Neural progenitor cell (in vitro differentiated cells): ENCODE data around the gene GYS2.

Source experiments
- EZH2 ChIP-seq: fragments of 200-600 bp; sonication (generic); IDR thresholded peaks from 2 replicates; pipeline ENCODE4 v1.6.1; 2017; ENCODE audit warnings: antibody characterized with exemption, mild to moderate bottlenecking, moderate library complexity
- EZH2phosphoT487 ChIP-seq: fragments of 200-600 bp; sonication (generic); IDR thresholded peaks from 2 replicates; pipeline ENCODE4 v1.6.1; 2017; ENCODE audit warnings: antibody characterized with exemption
- TF ChIP-seq, protein P1 (sequence below): fragments of 200-600 bp; sonication (generic); IDR thresholded peaks from 2 replicates; pipeline ENCODE4 v1.5.1; 2017; ENCODE audit warnings: antibody characterized with exemption, mild to moderate bottlenecking

DNA sequence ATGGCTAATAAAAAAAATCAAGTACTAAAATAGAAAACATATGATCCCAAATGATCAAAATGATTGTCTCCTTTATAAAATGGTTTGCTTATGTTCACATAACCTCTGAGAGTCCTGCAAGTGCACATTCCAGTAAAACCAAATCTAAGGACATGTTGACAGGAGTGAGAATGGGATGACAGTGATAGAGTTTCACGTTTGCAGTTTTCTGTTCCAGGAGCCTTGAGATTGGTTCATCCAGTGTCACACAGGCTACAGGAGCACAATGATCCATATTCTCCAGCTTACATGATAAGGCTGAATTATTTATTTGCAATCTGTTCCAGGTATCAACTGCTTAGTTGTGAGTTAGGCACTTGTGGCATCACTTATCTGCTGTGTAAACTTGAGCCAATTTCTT is 1.5 kb upstream of the GYS2 start:
- TF ChIP-seq, protein P1, sequence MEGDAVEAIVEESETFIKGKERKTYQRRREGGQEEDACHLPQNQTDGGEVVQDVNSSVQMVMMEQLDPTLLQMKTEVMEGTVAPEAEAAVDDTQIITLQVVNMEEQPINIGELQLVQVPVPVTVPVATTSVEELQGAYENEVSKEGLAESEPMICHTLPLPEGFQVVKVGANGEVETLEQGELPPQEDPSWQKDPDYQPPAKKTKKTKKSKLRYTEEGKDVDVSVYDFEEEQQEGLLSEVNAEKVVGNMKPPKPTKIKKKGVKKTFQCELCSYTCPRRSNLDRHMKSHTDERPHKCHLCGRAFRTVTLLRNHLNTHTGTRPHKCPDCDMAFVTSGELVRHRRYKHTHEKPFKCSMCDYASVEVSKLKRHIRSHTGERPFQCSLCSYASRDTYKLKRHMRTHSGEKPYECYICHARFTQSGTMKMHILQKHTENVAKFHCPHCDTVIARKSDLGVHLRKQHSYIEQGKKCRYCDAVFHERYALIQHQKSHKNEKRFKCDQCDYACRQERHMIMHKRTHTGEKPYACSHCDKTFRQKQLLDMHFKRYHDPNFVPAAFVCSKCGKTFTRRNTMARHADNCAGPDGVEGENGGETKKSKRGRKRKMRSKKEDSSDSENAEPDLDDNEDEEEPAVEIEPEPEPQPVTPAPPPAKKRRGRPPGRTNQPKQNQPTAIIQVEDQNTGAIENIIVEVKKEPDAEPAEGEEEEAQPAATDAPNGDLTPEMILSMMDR, result no peak
- TF ChIP-seq EZH2, result no peak
- no peak for TF ChIP-seq EZH2phosphoT487
